HepG2 (cell line): ENCODE data around the gene RHOD. TPM values are rescaled to one million over a fixed set of nuclear protein-coding genes. Genes with fewer than 3 reads are reported as not detected.

Source experiments
- EP300 ChIP-seq, 3 experiments: sonication (generic) in 1 of 3; formaldehyde crosslinking in 1 of 3; IDR thresholded peaks; 2 replicates each; pipeline versions ENCODE4 v1.5.1 to v1.6.1; 2011 to 2020; ENCODE audit warnings: low read depth in 2 of 3, low read length in 2 of 3, borderline replicate concordance in 1 of 3, improper control_type of control experiment in 1 of 3, mild to moderate bottlenecking in 1 of 3, missing genetic modification reagents in 1 of 3, moderate library complexity in 1 of 3
- HNRNPH1 ChIP-seq: fragments of 200-400 bp; formaldehyde crosslinking; optimal IDR thresholded peaks from 2 replicates; pipeline ENCODE3; 2017; ENCODE audit warnings: mild to moderate bottlenecking, low read depth, low read length
- PCBP1 ChIP-seq: fragments of 200-400 bp; formaldehyde crosslinking; IDR thresholded peaks from 2 replicates; pipeline ENCODE4 v1.6.1; 2017; ENCODE audit warnings: mild to moderate bottlenecking, low read depth, low read length, borderline replicate concordance
- PITX1 ChIP-seq: sonication (generic); formaldehyde crosslinking; IDR thresholded peaks from 2 replicates; pipeline ENCODE4 v1.5.1; 2020; ENCODE audit warnings: mild to moderate bottlenecking, missing genetic modification reagents
- ZBTB25 ChIP-seq: IDR thresholded peaks from 2 replicates; pipeline ENCODE4 v1.6.1; 2018; ENCODE audit warnings: missing genetic modification reagents
- ZBTB34 ChIP-seq: sonication (generic); formaldehyde crosslinking; IDR thresholded peaks from 2 replicates; pipeline ENCODE4 v1.8.0; 2022; ENCODE audit warnings: mild to moderate bottlenecking, missing genetic modification reagents
- ZNF207 ChIP-seq: fragments of 450-650 bp; IDR thresholded peaks from 2 replicates; pipeline ENCODE4 v1.6.1; 2016; ENCODE audit warnings: antibody characterized with exemption, borderline replicate concordance
- polyA plus RNA-seq, 8 experiments: library from polyadenylated mRNA; depleted of rRNA in 3 of 8; stranded (reverse) in 7 of 8; unstranded in 1 of 8; fragments of >200 nt; fragmentation: Illumina TruSeq in 4 of 8; extraction: Trizol in 4 of 8; gene quantifications; 2 replicates each; pipeline versions ENCODE4 v1.2.1 to v1.2.3, GENCODE V29; 2011 to 2016; ENCODE audit warnings: low read depth in 4 of 8, missing spikeins in 1 of 8, mixed read lengths in 1 of 8; ENCODE audit not compliant: insufficient read depth in 1 of 8
- total RNA-seq, 5 experiments: library from RNA; depleted of rRNA; stranded (reverse); fragments of >200 nt; fragmentation: Illumina TruSeq; extraction: Trizol; gene quantifications; 2 replicates each; pipeline ENCODE4 v1.2.3, GENCODE V29; 2016; ENCODE audit warnings: low read depth in 1 of 5
- TF ChIP-seq, protein P1 (sequence below): sonication (generic); formaldehyde crosslinking; IDR thresholded peaks from 2 replicates; pipeline ENCODE4 v1.4.0; 2020; ENCODE audit warnings: missing genetic modification reagents
- TF ChIP-seq, protein P2 (sequence below): sonication (generic); formaldehyde crosslinking; IDR thresholded peaks from 2 replicates; pipeline ENCODE4 v1.5.0; 2020; ENCODE audit warnings: mild to moderate bottlenecking, missing genetic modification reagents
- TF ChIP-seq, protein P3 (sequence below): sonication (generic); formaldehyde crosslinking; IDR thresholded peaks from 2 replicates; pipeline ENCODE4 v1.9.0; 2021; ENCODE audit warnings: mild to moderate bottlenecking, missing genetic modification reagents

The RHOD gene
- total and polyA plus RNA-seq, 2 of the 13 experiments (the other 11 are each of a cell fraction or from before 2014, with no cell fraction given): 0.27 to 0.98 TPM

DNA sequence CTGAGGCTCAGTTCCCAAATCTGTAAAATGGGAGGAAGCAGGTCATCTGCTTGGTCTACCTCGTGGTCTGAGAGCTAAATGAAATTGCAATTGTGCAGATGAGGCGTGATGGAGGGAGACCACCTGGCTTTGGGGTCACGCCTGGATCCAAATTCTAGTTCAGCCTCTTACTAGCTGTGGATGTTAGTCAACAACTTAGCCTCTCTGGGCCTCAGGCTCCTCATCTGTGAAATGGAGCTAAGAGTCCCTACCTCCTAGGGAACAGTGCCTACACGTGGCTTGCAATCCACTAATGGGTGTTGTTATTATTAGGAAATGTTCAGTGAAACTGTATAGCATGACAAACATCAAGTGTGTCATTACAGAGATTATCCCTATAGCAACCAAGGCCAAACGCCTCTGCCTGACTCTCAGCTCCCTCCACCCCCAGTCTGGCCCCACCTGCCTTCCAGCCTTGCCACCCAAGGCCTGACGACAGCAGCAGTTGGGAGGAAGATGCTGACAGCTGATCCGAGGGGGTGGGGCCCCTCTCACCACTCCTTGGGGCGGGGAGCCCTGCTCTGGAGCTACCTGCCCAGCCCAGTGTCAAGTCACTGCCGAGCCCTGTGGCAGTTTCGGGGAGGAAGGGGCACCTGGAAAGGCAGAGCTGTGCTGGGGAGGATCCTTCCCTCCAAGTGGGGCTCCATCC is 1.7 kb upstream of the RHOD start (continued):
- TF ChIP-seq, protein P1, sequence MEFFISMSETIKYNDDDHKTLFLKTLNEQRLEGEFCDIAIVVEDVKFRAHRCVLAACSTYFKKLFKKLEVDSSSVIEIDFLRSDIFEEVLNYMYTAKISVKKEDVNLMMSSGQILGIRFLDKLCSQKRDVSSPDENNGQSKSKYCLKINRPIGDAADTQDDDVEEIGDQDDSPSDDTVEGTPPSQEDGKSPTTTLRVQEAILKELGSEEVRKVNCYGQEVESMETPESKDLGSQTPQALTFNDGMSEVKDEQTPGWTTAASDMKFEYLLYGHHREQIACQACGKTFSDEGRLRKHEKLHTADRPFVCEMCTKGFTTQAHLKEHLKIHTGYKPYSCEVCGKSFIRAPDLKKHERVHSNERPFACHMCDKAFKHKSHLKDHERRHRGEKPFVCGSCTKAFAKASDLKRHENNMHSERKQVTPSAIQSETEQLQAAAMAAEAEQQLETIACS: no peak
- TF ChIP-seq, protein P2, sequence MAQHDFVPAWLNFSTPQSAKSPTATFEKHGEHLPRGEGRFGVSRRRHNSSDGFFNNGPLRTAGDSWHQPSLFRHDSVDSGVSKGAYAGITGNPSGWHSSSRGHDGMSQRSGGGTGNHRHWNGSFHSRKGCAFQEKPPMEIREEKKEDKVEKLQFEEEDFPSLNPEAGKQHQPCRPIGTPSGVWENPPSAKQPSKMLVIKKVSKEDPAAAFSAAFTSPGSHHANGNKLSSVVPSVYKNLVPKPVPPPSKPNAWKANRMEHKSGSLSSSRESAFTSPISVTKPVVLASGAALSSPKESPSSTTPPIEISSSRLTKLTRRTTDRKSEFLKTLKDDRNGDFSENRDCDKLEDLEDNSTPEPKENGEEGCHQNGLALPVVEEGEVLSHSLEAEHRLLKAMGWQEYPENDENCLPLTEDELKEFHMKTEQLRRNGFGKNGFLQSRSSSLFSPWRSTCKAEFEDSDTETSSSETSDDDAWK (CRISPR knock-in tag): no peak
- TF ChIP-seq ZBTB34 (CRISPR knock-in tag) (no peak), HNRNPH1 (no peak), EP300 (IDR thresholded peaks at IDR 0.05; ENCODE audit: low read depth in 2 of 2, low read length in 2 of 2) (peak; percentile 39 to 65; a peak in 2 of 4 replicates), EP300 (CRISPR knock-in tag; IDR thresholded peaks at IDR 0.05; ENCODE audit: borderline replicate concordance) (peak; percentile 40; the same call in 1 of the 2 replicates), PCBP1 (no peak), ZNF207 (no peak), PITX1 (CRISPR knock-in tag) (no peak), ZBTB25 (peak; percentile 29; the same call in 1 of the 2 replicates)
- TF ChIP-seq, protein P3, sequence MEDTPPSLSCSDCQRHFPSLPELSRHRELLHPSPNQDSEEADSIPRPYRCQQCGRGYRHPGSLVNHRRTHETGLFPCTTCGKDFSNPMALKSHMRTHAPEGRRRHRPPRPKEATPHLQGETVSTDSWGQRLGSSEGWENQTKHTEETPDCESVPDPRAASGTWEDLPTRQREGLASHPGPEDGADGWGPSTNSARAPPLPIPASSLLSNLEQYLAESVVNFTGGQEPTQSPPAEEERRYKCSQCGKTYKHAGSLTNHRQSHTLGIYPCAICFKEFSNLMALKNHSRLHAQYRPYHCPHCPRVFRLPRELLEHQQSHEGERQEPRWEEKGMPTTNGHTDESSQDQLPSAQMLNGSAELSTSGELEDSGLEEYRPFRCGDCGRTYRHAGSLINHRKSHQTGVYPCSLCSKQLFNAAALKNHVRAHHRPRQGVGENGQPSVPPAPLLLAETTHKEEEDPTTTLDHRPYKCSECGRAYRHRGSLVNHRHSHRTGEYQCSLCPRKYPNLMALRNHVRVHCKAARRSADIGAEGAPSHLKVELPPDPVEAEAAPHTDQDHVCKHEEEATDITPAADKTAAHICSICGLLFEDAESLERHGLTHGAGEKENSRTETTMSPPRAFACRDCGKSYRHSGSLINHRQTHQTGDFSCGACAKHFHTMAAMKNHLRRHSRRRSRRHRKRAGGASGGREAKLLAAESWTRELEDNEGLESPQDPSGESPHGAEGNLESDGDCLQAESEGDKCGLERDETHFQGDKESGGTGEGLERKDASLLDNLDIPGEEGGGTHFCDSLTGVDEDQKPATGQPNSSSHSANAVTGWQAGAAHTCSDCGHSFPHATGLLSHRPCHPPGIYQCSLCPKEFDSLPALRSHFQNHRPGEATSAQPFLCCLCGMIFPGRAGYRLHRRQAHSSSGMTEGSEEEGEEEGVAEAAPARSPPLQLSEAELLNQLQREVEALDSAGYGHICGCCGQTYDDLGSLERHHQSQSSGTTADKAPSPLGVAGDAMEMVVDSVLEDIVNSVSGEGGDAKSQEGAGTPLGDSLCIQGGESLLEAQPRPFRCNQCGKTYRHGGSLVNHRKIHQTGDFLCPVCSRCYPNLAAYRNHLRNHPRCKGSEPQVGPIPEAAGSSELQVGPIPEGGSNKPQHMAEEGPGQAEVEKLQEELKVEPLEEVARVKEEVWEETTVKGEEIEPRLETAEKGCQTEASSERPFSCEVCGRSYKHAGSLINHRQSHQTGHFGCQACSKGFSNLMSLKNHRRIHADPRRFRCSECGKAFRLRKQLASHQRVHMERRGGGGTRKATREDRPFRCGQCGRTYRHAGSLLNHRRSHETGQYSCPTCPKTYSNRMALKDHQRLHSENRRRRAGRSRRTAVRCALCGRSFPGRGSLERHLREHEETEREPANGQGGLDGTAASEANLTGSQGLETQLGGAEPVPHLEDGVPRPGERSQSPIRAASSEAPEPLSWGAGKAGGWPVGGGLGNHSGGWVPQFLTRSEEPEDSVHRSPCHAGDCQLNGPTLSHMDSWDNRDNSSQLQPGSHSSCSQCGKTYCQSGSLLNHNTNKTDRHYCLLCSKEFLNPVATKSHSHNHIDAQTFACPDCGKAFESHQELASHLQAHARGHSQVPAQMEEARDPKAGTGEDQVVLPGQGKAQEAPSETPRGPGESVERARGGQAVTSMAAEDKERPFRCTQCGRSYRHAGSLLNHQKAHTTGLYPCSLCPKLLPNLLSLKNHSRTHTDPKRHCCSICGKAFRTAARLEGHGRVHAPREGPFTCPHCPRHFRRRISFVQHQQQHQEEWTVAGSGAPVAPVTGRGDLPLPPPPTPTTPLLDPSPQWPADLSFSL: no peak
